Kidney epithelial cell (primary cell): ENCODE measurements around the gene VPS37C. TPM values are rescaled to one million over a fixed set of nuclear protein-coding genes. Genes with fewer than 3 reads are reported as not detected.

Experiments used
- DNase-seq: peaks from one replicate; pipeline ENCODE4 v3.0.0-alpha.2; 2010; ENCODE audit warnings: low read depth
- H3K27me3 ChIP-seq: 2 replicates; pipeline ENCODE4 v1.6.0; 2011; ENCODE audit warnings: low read length; ENCODE audit not compliant: control insufficient read depth, insufficient read depth
- H3K36me3 ChIP-seq: 2 replicates; pipeline ENCODE4 v1.5.1; 2011; ENCODE audit warnings: low read length; ENCODE audit not compliant: control insufficient read depth, insufficient read depth
- H3K4me3 ChIP-seq: 2 replicates; pipeline ENCODE4 v1.5.1; 2011; ENCODE audit warnings: low read depth, mild to moderate bottlenecking, control low read depth, low read length
- total RNA-seq: library from RNA; depleted of rRNA; stranded (reverse); fragments of >200 nt; gene quantifications from 2 replicates; pipeline ENCODE4 v1.2.3, GENCODE V29; 2015
- TF ChIP-seq, protein P1 (sequence below): IDR thresholded peaks from 2 replicates; pipeline ENCODE4 v1.5.1; 2011; ENCODE audit warnings: mild to moderate bottlenecking, moderate library complexity, low read length, control low read depth, inconsistent platforms; ENCODE audit not compliant: insufficient read depth, poor library complexity, severe bottlenecking

VPS37C gene
- total RNA-seq, 1 donor from 2014 or later: 24.4 TPM

DNA sequence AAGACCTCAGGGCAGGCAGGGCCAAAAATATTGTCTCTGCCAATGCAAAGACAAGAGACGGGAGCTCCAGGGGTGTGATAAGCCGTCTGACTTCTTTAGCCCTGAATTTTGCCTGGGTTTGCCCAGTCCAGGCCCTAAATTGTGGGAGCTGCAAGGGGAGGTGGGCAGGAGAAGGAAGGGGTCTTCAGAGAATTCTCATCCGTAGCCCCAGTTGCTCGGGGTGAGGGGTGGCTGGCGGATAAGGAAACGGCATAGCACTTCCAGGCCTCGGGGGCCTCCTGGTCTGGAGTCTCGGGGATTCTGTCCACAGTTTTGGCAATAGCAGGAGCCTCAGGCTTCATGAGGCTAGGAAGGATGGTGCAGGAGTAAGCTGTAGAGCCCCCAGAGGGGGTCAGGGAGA lies 51.6 kb downstream of the VPS37C start:
- Histone ChIP-seq H3K4me3 (no peak overlapping the region), H3K27me3 (no peaks in the 10 kb centered on the region), H3K36me3 (no peaks in the 10 kb centered on the region)
- TF ChIP-seq, protein P1, sequence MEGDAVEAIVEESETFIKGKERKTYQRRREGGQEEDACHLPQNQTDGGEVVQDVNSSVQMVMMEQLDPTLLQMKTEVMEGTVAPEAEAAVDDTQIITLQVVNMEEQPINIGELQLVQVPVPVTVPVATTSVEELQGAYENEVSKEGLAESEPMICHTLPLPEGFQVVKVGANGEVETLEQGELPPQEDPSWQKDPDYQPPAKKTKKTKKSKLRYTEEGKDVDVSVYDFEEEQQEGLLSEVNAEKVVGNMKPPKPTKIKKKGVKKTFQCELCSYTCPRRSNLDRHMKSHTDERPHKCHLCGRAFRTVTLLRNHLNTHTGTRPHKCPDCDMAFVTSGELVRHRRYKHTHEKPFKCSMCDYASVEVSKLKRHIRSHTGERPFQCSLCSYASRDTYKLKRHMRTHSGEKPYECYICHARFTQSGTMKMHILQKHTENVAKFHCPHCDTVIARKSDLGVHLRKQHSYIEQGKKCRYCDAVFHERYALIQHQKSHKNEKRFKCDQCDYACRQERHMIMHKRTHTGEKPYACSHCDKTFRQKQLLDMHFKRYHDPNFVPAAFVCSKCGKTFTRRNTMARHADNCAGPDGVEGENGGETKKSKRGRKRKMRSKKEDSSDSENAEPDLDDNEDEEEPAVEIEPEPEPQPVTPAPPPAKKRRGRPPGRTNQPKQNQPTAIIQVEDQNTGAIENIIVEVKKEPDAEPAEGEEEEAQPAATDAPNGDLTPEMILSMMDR: no peak
- DNase-seq: no peak

DNA sequence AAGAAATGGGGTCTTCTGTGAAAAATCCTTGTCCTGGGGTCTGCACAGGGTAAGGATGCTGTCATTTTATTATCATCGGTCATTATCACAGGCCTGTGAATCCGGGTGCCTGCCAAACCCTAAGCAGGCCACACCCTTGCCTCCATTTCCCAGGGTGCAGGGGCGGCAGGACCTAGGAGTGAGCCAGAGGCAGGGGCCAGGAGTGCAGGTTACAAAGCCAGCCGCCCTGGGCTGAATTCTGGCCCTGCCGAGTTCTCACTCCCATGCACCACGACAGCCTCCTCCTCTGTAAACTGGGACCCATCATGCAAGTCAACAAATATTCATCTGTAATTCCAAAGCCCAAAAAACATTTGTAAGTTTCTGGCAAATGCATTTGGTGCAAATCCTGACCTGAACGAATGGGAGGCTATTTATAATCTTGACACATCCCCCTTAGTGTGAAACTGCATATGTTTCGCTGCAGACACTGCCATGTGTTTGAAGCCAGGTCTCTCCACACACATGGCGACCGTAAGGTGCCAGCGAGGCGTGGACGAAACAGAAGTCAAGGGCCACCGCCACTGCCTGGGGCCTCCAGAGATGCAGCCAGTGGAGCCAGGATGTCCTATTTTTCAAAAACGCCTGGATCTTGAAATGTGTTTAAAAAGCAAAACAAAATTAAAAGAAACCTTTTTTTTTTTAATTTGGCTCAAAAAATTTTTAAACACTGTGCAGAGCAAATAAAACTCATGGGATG lies 52.2 kb downstream of the VPS37C start:
- TF ChIP-seq, protein P1: no peak

DNA sequence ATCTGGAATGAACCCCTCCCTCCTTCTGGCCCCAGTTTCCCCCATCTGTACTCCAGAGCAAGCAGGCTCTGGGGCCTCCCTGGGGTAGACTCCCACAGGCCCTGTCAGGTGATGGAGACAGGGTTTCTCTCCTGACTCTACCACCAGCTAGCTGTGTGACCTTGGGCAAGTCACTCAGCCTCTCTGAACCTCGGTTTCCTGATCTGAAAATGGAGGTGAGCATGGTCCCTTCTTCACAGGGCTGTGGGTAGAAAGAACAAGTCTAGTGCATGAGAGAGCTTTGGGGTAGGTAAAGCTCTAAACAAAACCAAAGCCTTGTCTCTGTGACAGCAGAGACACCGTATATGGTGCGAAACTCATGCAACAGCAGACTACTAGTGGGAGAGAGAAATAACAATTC lies 53.3 kb downstream of the VPS37C start:
- no peak overlapping the region for H3K4me3 ChIP-seq
- no peaks in the 10 kb centered on the region for H3K27me3 ChIP-seq
- no peaks in the 10 kb centered on the region for H3K36me3 ChIP-seq
- DNase-seq: no peak
- TF ChIP-seq, protein P1: no peak

More for the DNA sequence above, 52.2 kb downstream of the VPS37C start:
- no peak for DNase-seq
- Histone ChIP-seq H3K36me3 (no peaks in the 10 kb centered on the region), H3K4me3 (no peak overlapping the region), H3K27me3 (no peaks in the 10 kb centered on the region)

DNA sequence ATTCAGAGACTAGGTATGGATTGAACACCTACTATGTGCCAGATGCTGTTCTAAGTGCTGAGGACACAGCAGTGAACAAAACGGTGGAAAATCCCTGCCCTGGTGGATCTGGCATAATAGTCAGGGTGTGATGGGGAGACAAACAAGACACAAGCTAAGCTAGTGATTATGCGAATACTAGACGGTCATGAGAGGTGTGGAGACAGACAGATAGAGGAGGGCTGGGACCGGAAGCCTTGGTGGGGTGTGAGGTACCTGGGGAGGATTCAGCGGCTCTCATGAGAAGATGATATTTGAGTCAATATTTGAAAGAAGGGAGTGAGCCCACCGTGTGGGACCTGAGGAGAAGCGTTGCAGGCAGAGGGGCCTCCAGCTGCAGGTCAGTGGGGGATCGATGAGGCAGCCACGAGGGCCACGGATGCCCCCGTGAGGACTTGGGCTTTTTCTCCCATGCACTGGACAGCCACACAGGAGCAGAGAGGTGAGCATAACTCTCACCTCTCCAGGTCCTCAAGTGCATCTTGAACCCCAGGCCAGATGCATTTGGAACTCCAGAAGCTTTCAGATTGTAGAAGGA lies 54.2 kb downstream of the VPS37C start:
- no peaks in the 10 kb centered on the region for H3K27me3 ChIP-seq
- H3K4me3 ChIP-seq: no peak overlapping the region
- TF ChIP-seq, protein P1: no peak
- H3K36me3 ChIP-seq: no peaks in the 10 kb centered on the region
- no peak for DNase-seq

DNA sequence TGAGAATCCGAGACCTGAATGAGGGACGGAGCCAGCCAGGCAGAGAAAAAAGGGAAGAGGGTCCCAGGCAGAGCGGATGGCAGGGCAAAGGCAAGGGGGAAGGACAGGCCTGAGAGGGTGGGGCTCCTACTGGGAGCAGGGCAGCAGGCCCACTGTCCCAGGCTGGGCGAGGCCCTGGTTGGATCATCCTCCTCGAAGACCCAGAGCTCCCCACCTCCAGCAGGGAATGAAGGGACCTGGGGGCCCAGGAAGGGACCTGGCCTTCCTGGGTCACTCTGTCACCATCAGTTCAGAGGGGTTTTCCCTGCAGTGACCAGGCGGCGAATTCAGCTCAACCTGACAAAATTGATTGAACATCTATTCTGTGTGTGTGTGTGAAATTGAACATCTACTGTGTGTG lies 54.9 kb downstream of the VPS37C start:
- Histone ChIP-seq H3K27me3 (no peaks in the 10 kb centered on the region), H3K4me3 (no peak overlapping the region), H3K36me3 (no peaks in the 10 kb centered on the region)
- TF ChIP-seq, protein P1: no peak
- DNase-seq: no peak
